Measurements from ENCODE around the gene KCNJ11. TPM values are rescaled to one million over a fixed set of nuclear protein-coding genes. Genes with fewer than 3 reads are reported as not detected.

Gene KCNJ11
- total RNA-seq, 1 donor from 2014 or later = not detected

GRCh38 chr11:17371614-17372013 is 16.8 kb downstream of the KCNJ11 start:
- H3K4me3 ChIP-seq = no peak overlapping the region
- no peaks in the 10 kb centered on the region for H3K4me1 ChIP-seq
- TF ChIP-seq POLR2AphosphoS5 (IDR thresholded peaks at IDR 0.05; ENCODE audit: insufficient read depth in 1 of 2, low read depth in 1 of 2) (no peak), POLR2A (IDR thresholded peaks at IDR 0.05) (no peak), CTCF (IDR thresholded peaks at IDR 0.05) (no peak)
- no peak overlapping the region for H3K27ac ChIP-seq
- H3K36me3 ChIP-seq = peaks cover 0 to 51% of the 10 kb centered on the region in 2 donors
- peaks cover 26% of the 10 kb centered on the region for H3K9me3 ChIP-seq
- H3K27me3 ChIP-seq = no peaks in the 10 kb centered on the region
- intact Hi-C loops (cut with DNase I) = no loop called here
- DNase-seq (ENCODE audit: extremely low spot score in 2 of 2) = no peak

- Histone ChIP-seq H3K4me3 (no peak overlapping the region), H3K36me3 (peaks cover 0 to 51% of the 10 kb centered on the region in 2 donors), H3K4me1 (no peaks in the 10 kb centered on the region), H3K27me3 (no peaks in the 10 kb centered on the region), H3K9me3 (peaks cover 26% of the 10 kb centered on the region), H3K27ac (no peak overlapping the region)
- intact Hi-C loops (cut with DNase I) = no loop called here
- TF ChIP-seq POLR2AphosphoS5 (IDR thresholded peaks at IDR 0.05; ENCODE audit: insufficient read depth in 1 of 2, low read depth in 1 of 2) (no peak), CTCF (IDR thresholded peaks at IDR 0.05) (no peak), POLR2A (IDR thresholded peaks at IDR 0.05) (no peak)
- no peak for DNase-seq (ENCODE audit: extremely low spot score in 2 of 2)
Measured at GRCh38 chr11:17369684-17370243, 18.7 kb downstream of the KCNJ11 start.

- Histone ChIP-seq H3K4me3 (no peak overlapping the region), H3K36me3 (peaks cover 0 to 50% of the 10 kb centered on the region in 2 donors), H3K9me3 (peaks cover 26% of the 10 kb centered on the region), H3K27ac (no peak overlapping the region), H3K27me3 (no peaks in the 10 kb centered on the region), H3K4me1 (no peaks in the 10 kb centered on the region)
- intact Hi-C loops (cut with DNase I) = no loop called here
- TF ChIP-seq CTCF (IDR thresholded peaks at IDR 0.05) (no peak), POLR2A (IDR thresholded peaks at IDR 0.05) (no peak), POLR2AphosphoS5 (IDR thresholded peaks at IDR 0.05; ENCODE audit: insufficient read depth in 1 of 2, low read depth in 1 of 2) (no peak)
- no peak for DNase-seq (ENCODE audit: extremely low spot score in 2 of 2)
Measured at GRCh38 chr11:17369094-17369493, 19.4 kb downstream of the KCNJ11 start.

GRCh38 chr11:17368551-17368950 is 19.9 kb downstream of the KCNJ11 start:
- intact Hi-C loops (cut with DNase I) = no loop called here
- DNase-seq (ENCODE audit: extremely low spot score in 2 of 2) = no peak
- Histone ChIP-seq H3K27ac (no peak overlapping the region), H3K4me1 (no peaks in the 10 kb centered on the region), H3K9me3 (peaks cover 26% of the 10 kb centered on the region), H3K4me3 (no peak overlapping the region), H3K27me3 (no peaks in the 10 kb centered on the region), H3K36me3 (peaks cover 0 to 45% of the 10 kb centered on the region in 2 donors)
- TF ChIP-seq POLR2AphosphoS5 (IDR thresholded peaks at IDR 0.05; ENCODE audit: insufficient read depth in 1 of 2, low read depth in 1 of 2) (no peak), CTCF (IDR thresholded peaks at IDR 0.05) (no peak)

- Histone ChIP-seq H3K27ac (no peak overlapping the region), H3K4me1 (no peaks in the 10 kb centered on the region), H3K9me3 (peaks cover 13% of the 10 kb centered on the region), H3K36me3 (peaks cover 0 to 26% of the 10 kb centered on the region in 2 donors), H3K4me3 (no peak overlapping the region), H3K27me3 (no peaks in the 10 kb centered on the region)
- no peak for TF ChIP-seq POLR2AphosphoS5 (IDR thresholded peaks at IDR 0.05; ENCODE audit: insufficient read depth in 1 of 2, low read depth in 1 of 2)
- TF ChIP-seq POLR2A (IDR thresholded peaks at IDR 0.05) = no peak
- TF ChIP-seq CTCF (IDR thresholded peaks at IDR 0.05) = no peak
- intact Hi-C loops (cut with DNase I) = no loop called here
- DNase-seq (ENCODE audit: extremely low spot score in 2 of 2) = no peak
Measured at GRCh38 chr11:17366495-17366894, 22.0 kb downstream of the KCNJ11 start.

Measured in vagina (tissue), 2 donors.